Prostate gland (tissue), 2 donors: ENCODE measurements around the gene PELI1.

ENCODE experiments used
- CTCF ChIP-seq, 4 experiments: fragments of 200-600 bp in 2 of 4; fragments of 450-650 bp in 2 of 4; sonication (generic) in 2 of 4; IDR thresholded peaks; 1 replicate in 3 of 4; 2 replicates in 1 of 4; pipeline ENCODE4 v1.5.1; 2016 to 2019; ENCODE audit warnings: antibody characterized with exemption in 4 of 4, mild to moderate bottlenecking in 2 of 4, moderate library complexity in 2 of 4
- POLR2A ChIP-seq: fragments of 450-650 bp; IDR thresholded peaks from one replicate; pipeline ENCODE4 v1.6.1; 2016; ENCODE audit warnings: antibody characterized with exemption, mild to moderate bottlenecking
- POLR2AphosphoS5 ChIP-seq: sonication (generic); formaldehyde crosslinking; IDR thresholded peaks from one replicate; pipeline ENCODE4 v1.6.1; 2017; ENCODE audit warnings: antibody characterized with exemption

DNA sequence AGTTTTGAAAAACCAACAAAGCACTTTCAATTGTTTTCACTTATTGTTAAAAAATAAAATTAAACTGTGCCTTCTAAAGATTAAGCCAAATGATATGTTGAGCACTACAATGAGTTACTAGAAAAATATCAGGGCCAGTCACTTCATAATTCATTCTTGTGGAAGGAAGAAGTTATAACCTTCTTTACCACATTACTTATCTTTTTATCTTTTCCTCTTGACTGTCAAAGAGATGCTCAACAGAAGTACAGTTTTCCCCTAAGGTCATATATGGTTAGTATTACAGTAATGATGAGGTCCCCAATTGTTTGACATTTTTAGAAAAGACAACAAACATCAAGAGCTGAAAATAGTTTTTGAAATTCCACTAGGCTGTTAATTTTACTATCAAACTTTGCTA is 9.4 kb downstream of the PELI1 start:
- TF ChIP-seq CTCF (IDR thresholded peaks at IDR 0.05) (no peak), POLR2A (no peak), POLR2AphosphoS5 (no peak)
